CD4-positive, alpha-beta T cell (primary cell): Measurements from ENCODE around the gene USP32. TPM values are rescaled to one million over a fixed set of nuclear protein-coding genes. Genes with fewer than 3 reads are reported as not detected.

Source experiments
- ATAC-seq: fragments of 200-7000 bp; cut with Tn5 transposase; one replicate; pipeline ENCODE4 v1.10.0; 2022; ENCODE audit warnings: mild to moderate bottlenecking; ENCODE audit not compliant: poor library complexity
- CTCF ChIA-PET: fragments of 350-600 bp; sonication (Branson Sonifier 250); formaldehyde crosslinking; loops from one replicate; lab custom pipeline; 2021; ENCODE audit warnings: antibody characterized with exemption, inconsistent platforms; lab: Charles Lee
- POLR2A ChIA-PET: fragments of 350-600 bp; sonication (Branson Sonifier 250); formaldehyde crosslinking; loops from one replicate; lab custom pipeline; 2021; ENCODE audit warnings: antibody characterized with exemption, inconsistent platforms; lab: Charles Lee
- DNase-seq, 14 experiments: peaks; one replicate each; pipeline ENCODE4 v3.0.0-alpha.2; 2013 to 2020; ENCODE audit warnings: mixed read lengths in 2 of 14
- H3K27ac ChIP-seq, 2 donors: one replicate each; pipeline versions ENCODE4 v1.5.1 to v1.7.0; 2013; ENCODE audit warnings: low read length in 2 of 2, low read depth in 1 of 2, mild to moderate bottlenecking in 1 of 2
- H3K27me3 ChIP-seq, 2 experiments: 1 replicate in 1 of 2; 2 replicates in 1 of 2; pipeline versions ENCODE4 v1.6.1 to v1.7.0; 2013; ENCODE audit warnings: low read length in 2 of 2, control low read depth in 1 of 2, mild to moderate bottlenecking in 1 of 2, moderate library complexity in 1 of 2; ENCODE audit not compliant: insufficient read depth in 2 of 2, control insufficient read depth in 1 of 2
- H3K36me3 ChIP-seq: one replicate; pipeline ENCODE4 v1.6.1; 2013; ENCODE audit warnings: low read length, control low read depth; ENCODE audit not compliant: insufficient read depth
- H3K4me1 ChIP-seq: one replicate; pipeline ENCODE4 v1.6.1; 2013; ENCODE audit warnings: low read length, control low read depth; ENCODE audit not compliant: insufficient read depth
- H3K4me3 ChIP-seq: one replicate; pipeline ENCODE4 v1.5.1; 2013; ENCODE audit warnings: mild to moderate bottlenecking, low read length, moderate library complexity
- H3K9me3 ChIP-seq, 2 experiments: 1 replicate in 1 of 2; 2 replicates in 1 of 2; pipeline versions ENCODE4 v1.6.1 to v1.7.0; 2013; ENCODE audit warnings: low read length in 2 of 2, mild to moderate bottlenecking in 2 of 2, control low read depth in 1 of 2, moderate library complexity in 1 of 2; ENCODE audit not compliant: control insufficient read depth in 1 of 2, insufficient read depth in 1 of 2
- H3K27ac Mint-ChIP-seq: one replicate; pipeline ENCODE4 v1.8.0; 2020; ENCODE audit warnings: mixed read lengths
- H3K27me3 Mint-ChIP-seq: one replicate; pipeline ENCODE4 v1.8.0; 2021; ENCODE audit warnings: mixed read lengths
- H3K36me3 Mint-ChIP-seq: one replicate; pipeline ENCODE4 v1.8.0; 2021; ENCODE audit warnings: low read depth, mixed read lengths
- H3K4me1 Mint-ChIP-seq: one replicate; pipeline ENCODE4 v1.8.0; 2021; ENCODE audit warnings: low read depth, mixed read lengths
- H3K4me3 Mint-ChIP-seq: one replicate; pipeline ENCODE4 v1.8.0; 2020; ENCODE audit warnings: mild to moderate bottlenecking, mixed read lengths
- H3K9me3 Mint-ChIP-seq: one replicate; pipeline ENCODE4 v1.8.0; 2020; ENCODE audit warnings: mixed read lengths
- CTCF ChIP-seq: fragments of 200-600 bp; IDR thresholded peaks from one replicate; pipeline ENCODE4 v1.8.0; 2022; ENCODE audit warnings: antibody characterized with exemption, mild to moderate bottlenecking
- intact Hi-C, 2 experiments: fragments of 100-400 bp; cut with DNase I in 1 of 2; cut with micrococcal nuclease in 1 of 2; formaldehyde crosslinking; loops; one replicate each; pipeline versions ENCODE4 v1.15.1 to v1.9.0; 2023 to 2025; cut with DNase I, micrococcal nuclease
- total RNA-seq, 174 experiments: library from RNA in 2 of 174; stranded (reverse) in 2 of 174; gene quantifications; one replicate each; pipeline ENCODE4 v1.2.3 and lab custom pipeline; 2021 to 2026

Gene USP32
- total RNA-seq, 2 experiments from 2014 or later = 23.9 to 24.7 TPM

- no peaks in the 10 kb centered on the region for H3K9me3 ChIP-seq
- Mint-ChIP-seq H3K36me3 (peaks cover 18% of the 10 kb centered on the region), H3K4me3 (no peak overlapping the region), H3K4me1 (peaks cover 12% of the 10 kb centered on the region), H3K9me3 (no peaks in the 10 kb centered on the region), H3K27me3 (no peaks in the 10 kb centered on the region), H3K27ac (no peak overlapping the region)
- no peak for TF ChIP-seq CTCF
- no peak overlapping the region for H3K27ac ChIP-seq
- ChIA-PET POLR2A (no interaction called here), CTCF (no interaction called here)
- ATAC-seq (no peak), DNase-seq (no peak)
- intact Hi-C loops = no loop called here
- H3K27me3 ChIP-seq = no peaks in the 10 kb centered on the region
- peaks cover 3% of the 10 kb centered on the region for H3K36me3 ChIP-seq
- no peaks in the 10 kb centered on the region for H3K4me1 ChIP-seq
- no peak overlapping the region for H3K4me3 ChIP-seq
Measured at GRCh38 chr17:60328679-60329078, 63.3 kb downstream of the USP32 start.

- H3K4me3 Mint-ChIP-seq = no peak overlapping the region
- ChIA-PET CTCF (no interaction called here), POLR2A (no interaction called here)
- Histone ChIP-seq H3K9me3 (no peaks in the 10 kb centered on the region), H3K36me3 (peaks cover 3% of the 10 kb centered on the region), H3K27ac (no peak overlapping the region), H3K27me3 (no peaks in the 10 kb centered on the region), H3K4me3 (no peak overlapping the region), H3K4me1 (no peaks in the 10 kb centered on the region)
- DNase-seq (no peak), ATAC-seq (no peak)
- H3K27ac Mint-ChIP-seq = no peak overlapping the region
- peaks cover 12% of the 10 kb centered on the region for H3K4me1 Mint-ChIP-seq
- H3K36me3 Mint-ChIP-seq = peaks cover 17% of the 10 kb centered on the region
- TF ChIP-seq CTCF = no peak
- H3K9me3 Mint-ChIP-seq = no peaks in the 10 kb centered on the region
- intact Hi-C loops = no loop called here
- no peaks in the 10 kb centered on the region for H3K27me3 Mint-ChIP-seq
Measured at GRCh38 chr17:60327901-60328273, 64.0 kb downstream of the USP32 start.

DNA sequence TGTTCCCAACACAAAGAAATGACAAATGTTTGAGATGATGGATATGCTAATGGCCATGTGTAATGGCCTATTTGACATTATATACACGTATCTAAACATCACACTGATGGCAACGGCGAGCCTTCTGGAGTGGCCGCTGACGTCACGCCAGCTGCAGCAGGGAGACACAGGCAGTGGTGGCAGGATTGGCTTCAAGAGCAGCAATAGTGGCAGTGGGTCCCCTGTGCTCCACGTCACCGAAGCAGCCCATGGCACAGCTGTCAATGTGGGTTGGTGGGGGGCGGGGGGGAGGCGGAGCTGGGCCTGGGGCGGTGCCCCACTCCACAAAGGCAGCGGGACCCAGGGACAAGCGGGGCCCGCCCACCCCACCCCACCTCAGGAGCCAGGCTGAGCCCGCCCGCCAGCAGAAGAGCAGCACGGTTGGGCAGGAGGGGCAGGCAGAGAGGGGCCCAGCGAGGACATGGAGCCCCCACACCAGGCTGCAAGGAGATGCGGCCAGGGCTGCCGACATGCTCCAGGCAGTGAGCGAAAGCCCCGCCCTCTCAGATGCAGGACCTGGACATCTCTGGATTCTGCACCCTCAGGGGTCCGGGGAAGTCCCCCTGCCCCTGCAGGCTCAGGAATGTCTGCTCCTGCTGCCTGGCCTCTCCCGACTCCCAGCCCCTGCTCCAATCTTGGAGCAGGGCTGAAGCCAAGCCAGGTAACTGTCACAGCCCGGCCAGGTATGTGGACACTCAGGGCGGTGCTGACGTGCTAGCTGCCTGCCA lies 64.6 kb downstream of the USP32 start:
- H3K36me3 ChIP-seq = peaks cover 3% of the 10 kb centered on the region
- ChIA-PET CTCF (no interaction called here), POLR2A (no interaction called here)
- peaks cover 13% of the 10 kb centered on the region for H3K36me3 Mint-ChIP-seq
- H3K27me3 ChIP-seq = no peaks in the 10 kb centered on the region
- no peak for TF ChIP-seq CTCF
- no peak overlapping the region for H3K4me3 Mint-ChIP-seq
- H3K9me3 Mint-ChIP-seq = no peaks in the 10 kb centered on the region
- ATAC-seq = no peak
- H3K27me3 Mint-ChIP-seq = no peaks in the 10 kb centered on the region
- H3K27ac Mint-ChIP-seq = no peak overlapping the region
- intact Hi-C loops = no loop called here
- no peaks in the 10 kb centered on the region for H3K9me3 ChIP-seq
- peaks cover 8% of the 10 kb centered on the region for H3K4me1 Mint-ChIP-seq
- DNase-seq = no peak
- no peak overlapping the region for H3K27ac ChIP-seq
- no peak overlapping the region for H3K4me3 ChIP-seq
- H3K4me1 ChIP-seq = no peaks in the 10 kb centered on the region
